ENCODE data around the gene REG1B.

The REG1B gene, protein sequence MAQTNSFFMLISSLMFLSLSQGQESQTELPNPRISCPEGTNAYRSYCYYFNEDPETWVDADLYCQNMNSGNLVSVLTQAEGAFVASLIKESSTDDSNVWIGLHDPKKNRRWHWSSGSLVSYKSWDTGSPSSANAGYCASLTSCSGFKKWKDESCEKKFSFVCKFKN
- total RNA-seq: 0 to 0.06 reads per million in 2 experiments

DNA sequence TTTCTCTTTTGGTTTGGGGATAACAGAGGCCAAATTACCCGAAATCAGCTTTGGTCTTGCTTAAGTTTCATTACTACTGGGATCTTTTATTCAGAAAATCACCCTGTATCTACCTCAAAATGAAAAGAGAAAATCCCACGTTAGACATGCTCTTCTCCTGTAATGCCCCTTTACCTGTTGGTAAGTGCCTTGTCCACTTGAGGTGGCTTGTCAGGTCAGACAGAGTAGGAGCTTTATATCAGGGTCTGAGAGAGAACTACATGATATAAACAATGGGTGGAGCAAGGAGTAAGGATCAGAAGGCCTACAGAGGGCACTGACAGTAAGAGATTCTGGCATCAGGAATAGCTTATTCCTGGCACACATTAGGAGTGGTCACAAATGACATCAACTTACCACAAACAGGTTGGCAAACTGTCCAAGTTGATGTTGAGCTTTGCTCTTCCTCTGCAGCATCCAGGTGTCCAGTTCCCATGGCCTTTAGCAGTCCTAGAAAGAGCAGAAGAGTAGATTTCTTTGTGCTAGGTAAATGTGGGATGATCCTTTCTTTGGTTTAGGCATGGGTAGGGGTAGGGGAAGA lies at the start of gene REG1B:
Gene REG1B (minus strand): TSS at position 209 of the 580 bp plus-strand sequence. CDS start 381 bp downstream, outside the sequence.
- no peak for DNase-seq (ENCODE audit: low read depth)

DNA sequence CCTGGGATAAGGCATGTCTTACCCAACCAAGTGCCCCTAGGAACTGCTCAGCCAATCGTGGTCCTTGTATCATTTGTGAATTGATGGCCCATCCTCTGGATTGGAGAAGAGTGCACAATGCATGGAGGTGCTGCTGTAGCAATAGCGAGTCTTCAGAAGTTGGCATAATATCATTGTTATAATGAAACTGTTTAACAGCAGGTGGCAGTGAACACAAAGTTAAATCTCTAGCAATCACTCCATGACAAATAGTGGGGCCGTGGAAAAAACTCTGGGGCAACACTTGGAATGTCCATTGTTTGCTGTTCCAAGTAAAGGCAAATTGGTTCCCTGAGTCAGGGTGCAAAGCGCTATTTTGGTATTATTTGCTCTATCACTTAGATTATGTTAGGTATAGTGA lies 43.9 kb upstream of the REG1B start:
- no peak for DNase-seq (ENCODE audit: low read depth)

DNA sequence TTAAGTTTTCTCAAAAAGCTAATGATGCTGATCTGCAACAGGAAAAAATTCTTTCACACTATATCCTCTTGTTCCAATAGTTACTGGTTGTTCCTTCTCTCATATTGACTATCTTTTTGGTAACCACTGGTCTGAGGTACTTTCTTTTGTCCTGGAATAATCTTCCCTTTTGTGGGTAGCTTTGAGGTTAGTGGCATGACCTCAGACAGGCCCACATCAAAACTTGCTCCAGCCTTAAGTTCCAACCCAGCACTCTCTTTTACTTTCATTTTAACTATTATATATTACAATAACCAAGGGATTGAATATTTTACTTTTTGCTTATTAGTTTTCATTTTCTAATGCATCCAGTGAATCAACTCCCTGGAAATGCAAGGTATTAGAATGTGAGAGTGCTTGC lies 42.0 kb upstream of the REG1B start:
- DNase-seq (ENCODE audit: low read depth): no peak

DNA sequence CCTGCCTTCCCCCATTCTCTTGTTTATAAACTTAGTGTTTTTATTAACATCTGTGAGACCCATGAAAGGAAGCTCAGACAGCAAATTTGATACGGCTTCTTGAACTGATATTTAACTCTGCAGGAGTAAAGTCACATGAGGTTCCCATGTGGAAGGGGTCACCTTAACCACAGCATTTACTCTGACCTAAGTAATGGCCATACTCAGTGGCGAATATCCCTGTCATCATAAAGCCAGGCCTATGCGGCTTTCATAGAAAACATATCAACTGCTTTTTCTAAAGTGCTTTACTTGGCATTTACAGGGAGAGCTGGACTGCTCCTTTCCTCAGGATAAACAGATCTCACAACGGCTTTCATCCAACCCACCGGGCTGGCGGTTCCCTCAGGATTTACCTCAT lies 41.5 kb upstream of the REG1B start:
- DNase-seq (ENCODE audit: low read depth): no peak

DNA sequence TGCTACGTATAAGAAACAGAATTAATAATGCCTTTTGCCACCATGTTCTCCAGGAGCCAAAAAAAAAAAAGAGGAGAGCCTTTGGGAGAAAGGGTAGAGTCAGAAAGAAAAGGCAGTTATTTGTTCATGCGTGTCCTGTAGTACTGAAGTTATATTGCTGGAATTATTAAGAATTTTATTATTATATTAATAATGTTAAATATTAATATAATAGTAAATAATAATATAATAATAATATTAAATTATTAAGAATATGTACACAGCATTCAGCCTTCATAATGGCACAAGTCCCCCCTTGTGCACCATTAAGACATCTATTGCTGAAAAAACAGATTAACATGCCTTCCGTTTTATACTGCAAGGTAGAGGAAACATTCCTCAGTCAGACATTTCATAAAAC lies 40.6 kb upstream of the REG1B start:
- DNase-seq (ENCODE audit: low read depth): no peak

DNA sequence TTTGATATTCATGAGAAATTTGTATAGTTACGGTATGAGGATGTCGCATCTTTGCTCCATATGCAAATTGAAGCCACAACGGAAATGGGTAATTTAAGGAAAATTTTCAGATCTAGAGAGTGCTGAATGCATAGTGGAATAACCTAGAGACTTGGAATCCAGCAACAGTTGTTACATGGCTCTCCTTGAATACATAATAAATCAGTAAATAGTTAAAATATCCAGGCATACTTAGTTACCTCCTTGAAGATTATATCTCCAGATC lies 37.9 kb upstream of the REG1B start:
- no peak for DNase-seq (ENCODE audit: low read depth)

DNA sequence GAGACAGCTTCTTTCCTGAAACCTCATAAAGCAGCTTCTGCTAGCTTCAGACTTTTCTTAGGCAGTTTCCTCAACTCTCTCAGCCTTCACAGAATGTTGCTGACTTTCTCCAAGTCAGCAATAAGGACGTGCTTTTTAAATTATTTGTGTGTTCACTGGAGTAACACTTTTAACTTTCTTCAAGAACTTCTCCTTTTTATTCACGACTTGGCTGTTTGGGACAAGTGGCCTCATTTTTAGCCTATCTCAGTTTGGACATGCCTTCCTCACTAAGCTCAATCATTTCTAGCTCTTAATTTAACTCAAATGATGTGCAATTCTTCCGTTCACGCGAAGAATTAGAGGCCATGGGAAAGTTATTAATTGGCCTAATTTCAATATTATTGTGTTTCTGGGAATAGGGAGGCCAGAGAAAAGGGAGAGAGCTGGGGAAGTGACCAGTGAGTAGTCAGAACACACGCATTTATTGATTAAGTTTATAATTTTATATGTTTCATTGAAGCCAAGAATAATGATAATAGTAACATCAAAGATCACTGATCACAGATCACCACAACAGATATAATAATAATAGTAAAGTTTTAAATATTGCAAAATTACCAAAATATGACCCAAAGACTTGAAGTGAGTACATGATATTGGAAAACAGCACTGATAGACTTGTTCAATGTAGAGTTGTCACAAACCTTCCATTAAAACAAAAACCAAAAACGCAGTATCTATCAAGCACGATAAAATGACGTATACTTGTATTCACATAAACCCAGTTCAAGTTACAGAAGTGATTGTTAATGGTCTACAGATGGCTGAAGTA lies 37.3 kb upstream of the REG1B start:
- no peak for DNase-seq (ENCODE audit: low read depth)

DNA sequence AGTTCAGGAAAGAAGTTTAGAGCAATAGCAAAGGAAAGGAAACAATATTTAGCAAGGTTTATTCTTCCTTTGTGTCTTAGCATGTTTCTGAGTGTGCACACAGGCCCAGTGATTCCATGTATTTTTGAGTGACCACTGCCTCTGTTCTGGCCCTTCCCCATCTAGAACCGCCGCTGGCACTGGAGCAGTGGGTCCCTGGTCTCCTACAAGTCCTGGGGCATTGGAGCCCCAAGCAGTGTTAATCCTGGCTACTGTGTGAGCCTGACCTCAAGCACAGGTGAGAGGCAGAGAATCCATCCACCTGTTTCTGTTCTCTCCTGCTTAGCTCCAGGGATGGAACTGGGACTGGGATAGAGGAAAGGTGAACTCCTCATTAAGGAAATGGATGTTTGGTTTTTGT lies 34.9 kb upstream of the REG1B start:
- no peak for DNase-seq (ENCODE audit: low read depth)

DNA sequence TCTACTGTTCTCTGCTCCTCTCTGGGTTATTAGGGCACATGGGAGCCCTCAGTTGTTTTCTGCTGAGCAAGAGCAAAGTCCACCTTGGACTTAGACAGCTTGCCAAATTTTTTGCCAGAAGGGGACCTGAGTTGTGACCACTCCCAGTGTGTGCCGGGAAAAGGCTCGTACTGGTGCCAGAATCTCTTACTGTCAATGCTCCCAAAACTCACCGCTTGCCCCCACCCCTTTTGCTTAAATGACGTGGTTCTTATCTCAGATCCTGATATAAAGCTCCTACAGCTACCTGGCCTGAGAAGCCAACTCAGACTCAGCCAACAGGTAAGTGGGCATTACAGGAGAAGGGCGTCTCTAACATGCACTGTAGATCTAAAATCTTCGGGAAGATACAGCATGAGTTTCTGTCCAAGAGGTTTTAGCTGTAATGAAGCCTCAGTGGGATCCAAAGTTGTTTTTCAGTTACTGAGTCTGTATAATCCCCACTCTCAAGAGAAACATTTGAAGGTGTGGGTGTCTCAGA lies 32.5 kb upstream of the REG1B start, which contains the start of gene REG1A:
Gene REG1A (plus strand): TSS at position 295 of the 520 bp plus-strand sequence. CDS start 374 bp downstream, outside the sequence.
- DNase-seq (ENCODE audit: low read depth): no peak

DNA sequence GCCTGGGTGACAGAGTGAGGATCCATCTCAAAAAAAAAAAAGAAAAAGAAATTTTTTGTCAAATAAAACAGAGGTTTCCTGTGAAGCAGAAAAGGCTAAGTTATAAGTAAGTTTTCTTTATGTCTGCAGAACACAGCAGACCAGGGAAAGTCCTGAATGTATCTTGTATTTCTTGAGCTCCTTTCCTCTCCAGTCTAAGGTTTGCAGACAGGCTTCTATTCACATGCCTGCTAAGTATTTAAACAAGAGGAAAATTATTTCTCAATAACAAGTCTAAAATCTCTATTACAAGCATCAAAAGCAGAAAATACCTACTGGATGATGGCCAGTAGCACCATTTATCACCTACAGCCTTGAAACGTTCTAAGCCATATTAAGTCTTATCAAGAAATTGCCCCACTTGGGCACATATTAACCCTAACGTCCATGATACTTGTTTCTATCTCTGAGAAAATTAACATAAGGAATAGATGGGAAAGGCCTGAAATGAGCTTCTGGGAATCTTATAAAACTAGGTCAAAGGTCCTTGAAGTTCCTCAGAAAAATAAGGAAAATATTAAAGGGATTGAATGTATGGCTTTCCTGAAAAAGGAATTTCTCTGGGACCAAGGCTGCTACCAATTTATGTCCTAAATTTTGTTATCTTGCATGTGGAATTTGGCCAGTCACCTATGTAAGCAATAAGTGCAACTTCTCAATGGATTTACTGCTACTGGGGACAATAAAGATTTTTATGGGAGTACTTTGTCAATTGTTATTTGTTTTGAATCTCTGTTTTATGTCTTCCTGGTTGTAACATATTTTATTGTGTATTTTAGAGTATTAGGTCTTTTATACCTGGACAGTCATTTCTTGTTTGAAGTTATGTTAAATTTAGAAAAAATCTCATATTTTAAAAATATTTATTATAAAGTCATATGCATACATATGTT lies 29.5 kb upstream of the REG1B start:
- DNase-seq (ENCODE audit: low read depth): no peak

DNA sequence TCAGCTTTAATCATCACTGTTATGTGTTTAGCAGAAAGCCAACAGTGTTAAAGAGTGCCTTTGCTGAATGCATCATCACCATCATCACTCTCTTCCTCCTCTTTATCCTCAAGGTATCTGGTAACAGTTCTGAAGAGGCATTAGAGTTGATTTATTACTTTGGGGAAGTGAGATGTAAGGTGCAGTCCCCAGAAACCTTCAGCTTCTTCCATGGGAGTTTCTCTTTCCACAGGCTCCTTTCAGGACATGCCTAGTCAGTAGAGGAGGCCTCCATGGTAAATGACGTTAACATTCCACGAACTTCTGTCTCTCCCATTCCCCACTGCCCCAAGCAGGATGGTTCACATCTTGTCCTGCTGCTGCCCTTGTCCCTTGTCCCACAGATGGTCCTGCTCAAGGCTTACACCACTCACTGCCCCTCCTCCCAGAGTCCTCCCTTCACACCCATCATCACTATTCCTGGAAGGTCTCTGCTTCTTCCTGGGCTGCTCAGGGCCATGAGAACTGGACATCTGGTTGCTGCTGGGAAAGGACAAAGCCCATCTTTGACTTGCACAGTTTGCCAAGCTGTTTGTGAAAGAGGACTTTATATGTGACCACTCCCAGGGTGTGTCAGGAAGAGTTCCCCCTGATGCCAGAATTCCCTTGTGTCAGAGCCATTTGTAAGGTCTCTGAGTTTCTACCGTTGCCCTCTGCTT lies 27.2 kb upstream of the REG1B start:
- no peak for DNase-seq (ENCODE audit: low read depth)

DNA sequence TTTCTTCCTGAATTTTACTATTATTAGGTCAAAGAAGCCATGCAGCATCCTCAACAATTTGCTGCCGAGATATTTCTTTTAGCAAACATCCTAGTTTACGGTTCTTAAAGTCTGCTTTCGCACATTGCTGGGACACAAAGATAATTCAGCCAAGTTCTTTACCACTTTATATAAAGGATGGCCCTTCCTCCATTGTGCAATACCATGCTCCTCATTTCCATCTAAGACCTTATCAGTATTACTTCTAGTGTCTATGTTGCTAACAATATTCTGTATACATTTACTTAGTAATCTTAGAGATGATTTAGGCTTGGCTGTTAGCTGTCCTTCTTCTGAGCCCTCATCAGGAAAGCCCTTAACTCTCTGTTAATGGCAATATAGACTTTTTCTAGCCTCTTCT lies 24.5 kb upstream of the REG1B start:
- no peak for DNase-seq (ENCODE audit: low read depth)

DNA sequence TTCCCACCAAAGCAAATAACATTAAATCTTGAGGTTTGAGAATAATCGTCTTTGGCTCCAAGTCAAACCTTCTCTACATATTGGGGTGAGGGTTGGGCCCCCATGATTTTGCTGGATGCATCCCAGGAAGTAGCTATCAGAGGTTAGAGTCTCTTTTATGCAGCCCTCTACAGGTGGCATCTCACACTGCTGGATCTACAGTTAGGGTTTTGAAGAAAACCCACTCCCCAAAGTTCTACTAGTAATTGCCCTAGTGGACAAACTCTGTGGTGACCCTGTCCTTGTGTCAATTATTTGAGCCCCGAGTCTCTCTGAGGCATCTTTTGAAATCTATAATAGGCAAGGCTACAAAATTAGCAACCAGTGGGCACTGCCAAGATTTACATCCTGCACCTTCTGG lies 17.5 kb upstream of the REG1B start:
- DNase-seq (ENCODE audit: low read depth): no peak

DNA sequence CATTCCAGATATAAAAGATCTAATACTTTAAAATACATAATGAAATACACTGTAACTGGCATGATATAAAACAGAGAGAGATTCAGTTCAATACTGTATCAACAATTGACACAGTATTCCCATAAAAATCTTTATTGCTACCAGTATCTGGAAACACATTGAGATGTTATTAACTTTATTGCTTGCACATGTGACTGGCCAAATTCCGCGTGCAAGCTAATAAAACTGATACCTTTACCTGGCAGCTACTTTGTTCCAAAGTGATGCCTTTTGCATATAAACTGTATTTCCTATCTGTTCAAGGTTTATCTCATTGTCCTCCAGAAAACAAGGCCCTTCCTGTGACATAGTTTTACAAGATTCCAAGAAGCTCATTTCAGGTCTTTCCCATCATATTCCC lies 15.4 kb upstream of the REG1B start:
- no peak for DNase-seq (ENCODE audit: low read depth)

DNA sequence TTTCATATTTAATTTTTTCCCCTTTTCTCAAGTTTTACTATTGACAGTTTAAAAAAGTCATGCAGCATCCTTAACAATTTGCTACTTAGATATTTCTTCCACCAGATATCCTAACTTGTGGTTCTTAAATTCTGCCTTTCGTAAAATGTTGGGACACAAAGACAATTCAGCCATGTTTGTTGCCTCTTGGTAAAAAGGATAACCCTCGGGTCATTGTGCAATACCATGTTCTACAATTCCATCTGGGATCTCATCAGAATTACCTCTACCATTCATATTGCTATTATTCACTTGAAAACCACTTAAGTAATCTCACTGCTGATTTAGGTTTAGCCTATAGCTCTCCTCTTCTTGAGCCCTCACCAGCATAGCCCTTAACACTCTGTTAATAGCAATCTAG lies 13.2 kb upstream of the REG1B start:
- no peak for DNase-seq (ENCODE audit: low read depth)

DNA sequence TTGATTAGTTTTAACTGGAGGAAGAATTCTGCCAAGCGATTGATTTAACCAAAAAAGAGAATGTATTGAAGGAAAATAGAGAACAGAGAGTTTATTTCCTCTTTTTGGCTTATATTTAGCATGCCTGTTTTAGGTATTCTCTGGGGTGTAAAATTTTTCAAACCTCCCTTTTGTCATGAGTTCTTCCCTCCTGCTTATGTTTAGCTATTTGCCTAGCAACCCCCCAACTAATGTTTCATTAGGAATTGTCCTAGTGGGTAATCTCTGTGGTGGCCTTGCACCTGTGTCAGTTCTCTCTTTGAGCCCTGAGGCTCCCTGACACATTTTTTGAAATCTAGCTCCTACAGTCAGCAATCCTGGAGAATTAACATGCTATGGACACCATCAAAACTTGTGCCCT lies 12.5 kb upstream of the REG1B start:
- no peak for DNase-seq (ENCODE audit: low read depth)

DNA sequence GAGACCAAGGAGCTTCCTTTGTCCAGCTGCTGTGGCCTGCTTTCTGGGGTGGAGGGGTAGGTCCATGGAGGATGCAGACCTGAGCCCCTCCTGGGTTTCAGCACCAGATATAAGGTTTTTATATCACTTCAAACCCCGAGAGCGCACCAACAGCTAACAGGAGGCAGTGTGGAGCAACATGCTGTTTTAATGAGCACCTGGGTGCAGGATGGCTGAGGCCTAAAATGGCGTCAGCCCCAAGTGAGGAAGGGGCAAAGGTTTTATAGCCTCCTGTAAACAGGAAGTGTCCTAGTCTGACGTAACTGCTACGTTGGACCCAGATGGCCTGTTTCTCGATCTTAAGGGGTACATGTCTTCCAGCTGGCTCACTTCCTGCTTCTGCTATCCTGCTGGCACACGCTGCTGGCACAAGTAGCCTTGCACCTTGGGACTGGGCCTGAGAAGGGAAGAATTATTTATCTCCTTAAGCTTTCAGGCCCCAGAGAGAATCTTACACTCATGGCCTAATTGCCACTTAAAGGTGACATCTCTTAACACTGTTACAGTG lies 11.4 kb upstream of the REG1B start:
- no peak for DNase-seq (ENCODE audit: low read depth)

DNA sequence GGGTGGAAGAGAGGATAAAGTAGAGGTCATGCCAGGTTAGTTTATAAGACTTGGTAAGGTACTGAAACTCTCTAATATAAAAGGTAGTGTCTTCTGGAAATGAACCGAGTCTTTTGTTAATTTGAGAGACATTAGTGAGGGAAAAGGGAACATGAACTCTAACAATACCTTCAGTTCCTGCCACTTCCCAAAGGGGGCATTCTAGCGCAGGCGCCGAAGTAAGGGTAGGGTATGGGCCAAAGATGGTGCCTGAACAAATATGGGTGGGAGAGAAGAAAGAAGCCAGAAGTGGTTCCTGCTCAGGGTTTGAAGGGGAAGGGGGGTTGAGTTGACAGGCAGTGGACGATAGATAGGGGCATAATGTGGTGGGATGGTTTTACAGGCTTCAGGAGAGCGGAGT lies 10.1 kb upstream of the REG1B start:
- DNase-seq (ENCODE audit: low read depth): no peak

DNA sequence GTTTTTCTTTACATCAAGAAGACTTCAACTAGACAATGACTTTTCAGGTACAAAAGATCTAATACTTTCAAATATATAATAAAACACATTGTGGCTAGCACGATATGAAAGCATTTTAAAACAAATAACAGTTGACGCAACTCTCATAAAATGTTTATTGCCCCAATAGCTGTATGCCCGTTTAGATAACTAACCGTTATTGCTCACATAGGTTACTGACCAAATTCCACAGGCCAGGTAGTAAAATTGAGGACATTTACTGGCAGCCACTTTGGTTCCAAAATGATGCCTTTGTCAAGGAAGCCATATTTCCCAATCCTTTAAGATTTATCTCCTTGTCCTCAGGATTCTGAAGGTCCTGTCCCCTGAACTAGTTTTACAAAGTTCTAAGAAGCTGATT lies 2.9 kb upstream of the REG1B start:
- DNase-seq (ENCODE audit: low read depth): no peak

DNA sequence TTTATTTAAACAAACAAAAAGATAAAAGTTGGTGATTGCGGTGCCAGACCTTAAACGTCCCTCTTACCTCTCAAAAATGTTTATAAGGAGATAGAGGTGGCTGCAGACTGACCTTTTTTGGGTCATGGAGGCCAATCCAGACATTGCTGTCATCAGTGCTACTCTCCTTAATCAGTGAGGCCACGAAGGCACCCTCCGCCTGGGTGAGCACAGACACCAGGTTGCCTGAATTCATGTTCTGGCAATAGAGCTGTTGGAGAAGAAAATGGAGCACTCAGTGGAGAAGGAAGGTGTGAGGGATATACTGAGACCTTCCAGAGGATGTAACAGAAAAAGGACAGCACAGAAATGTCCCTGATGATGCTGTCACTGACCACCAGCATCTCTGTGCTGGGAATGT lies 1.5 kb downstream of the REG1B start:
- no peak for DNase-seq (ENCODE audit: low read depth)

DNA sequence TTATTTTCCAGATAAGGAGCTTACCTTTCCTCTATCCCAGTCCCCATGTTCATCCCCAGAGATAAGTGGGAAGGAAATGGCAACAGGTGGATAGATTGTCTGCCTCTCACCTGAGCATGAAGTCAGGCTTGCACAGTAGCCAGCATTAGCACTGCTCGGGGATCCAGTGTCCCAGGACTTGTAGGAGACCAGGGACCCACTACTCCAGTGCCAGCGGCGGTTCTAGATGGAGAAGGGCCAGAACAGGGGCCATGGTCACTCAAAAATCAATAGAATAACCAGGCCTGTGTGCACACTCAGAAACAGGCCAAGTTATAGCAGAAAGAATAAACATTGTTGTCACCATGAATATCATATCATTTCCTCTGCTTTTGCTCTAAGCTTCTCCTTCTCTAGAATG lies 2.4 kb downstream of the REG1B start:
- DNase-seq (ENCODE audit: low read depth): no peak

Data from T follicular helper cell (primary cell).